Mesenchymal stem cell (in vitro differentiated cells and primary cell): ENCODE measurements around the gene IL7R.

Experiments used
- DNase-seq: peaks from one replicate; pipeline ENCODE4 v3.0.0-alpha.2; 2013
- H2AFZ ChIP-seq: one replicate; pipeline ENCODE4 v1.6.1; 2013; ENCODE audit warnings: low read depth, mild to moderate bottlenecking, control low read depth, inconsistent platforms, low read length, moderate library complexity
- H2AK5ac ChIP-seq: 2 replicates; pipeline ENCODE4 v1.6.1; 2013; ENCODE audit warnings: low read length, moderate library complexity, mild to moderate bottlenecking, inconsistent platforms; ENCODE audit not compliant: severe bottlenecking
- H2BK120ac ChIP-seq: one replicate; pipeline ENCODE4 v1.6.1; 2013; ENCODE audit warnings: low read depth, mild to moderate bottlenecking, inconsistent platforms, low read length, moderate library complexity
- H2BK12ac ChIP-seq, 2 experiments: one replicate each; pipeline ENCODE4 v1.6.1; 2013; ENCODE audit warnings: inconsistent platforms in 2 of 2, low read length in 2 of 2, mild to moderate bottlenecking in 2 of 2, moderate library complexity in 2 of 2, control low read depth in 1 of 2
- H2BK15ac ChIP-seq: one replicate; pipeline ENCODE4 v1.6.1; 2013; ENCODE audit warnings: mild to moderate bottlenecking, low read depth, inconsistent platforms; ENCODE audit not compliant: poor library complexity, severe bottlenecking
- H2BK5ac ChIP-seq: 2 replicates; pipeline ENCODE4 v1.6.1; 2013; ENCODE audit warnings: low read depth, mild to moderate bottlenecking, low read length, control low read depth, inconsistent platforms; ENCODE audit not compliant: poor library complexity, severe bottlenecking
- H3K14ac ChIP-seq, 2 experiments: one replicate each; pipeline ENCODE4 v1.6.1; 2013; ENCODE audit warnings: inconsistent platforms in 2 of 2, low read length in 2 of 2, control low read depth in 1 of 2, mild to moderate bottlenecking in 1 of 2, moderate library complexity in 1 of 2
- H3K18ac ChIP-seq, 2 experiments: one replicate each; pipeline ENCODE4 v1.6.1; 2013; ENCODE audit warnings: inconsistent platforms in 2 of 2, low read length in 2 of 2, control low read depth in 1 of 2, low read depth in 1 of 2, mild to moderate bottlenecking in 1 of 2
- H3K23ac ChIP-seq, 2 experiments: one replicate each; pipeline ENCODE4 v1.6.1; 2013; ENCODE audit warnings: inconsistent platforms in 2 of 2, low read length in 2 of 2, mild to moderate bottlenecking in 2 of 2, moderate library complexity in 2 of 2, control low read depth in 1 of 2
- H3K27ac ChIP-seq: 2 replicates; pipeline ENCODE4 v1.5.1; 2013; ENCODE audit warnings: mild to moderate bottlenecking, moderate library complexity, low read length, control low read depth, inconsistent platforms; ENCODE audit not compliant: poor library complexity, severe bottlenecking
- H3K27me3 ChIP-seq, 2 experiments: 2 replicates each; pipeline versions ENCODE4 v1.6.1 to v1.7.0; 2013; ENCODE audit warnings: low read length in 2 of 2, mild to moderate bottlenecking in 2 of 2, moderate library complexity in 2 of 2, control low read depth in 1 of 2, inconsistent platforms in 1 of 2; ENCODE audit not compliant: control insufficient read depth in 1 of 2, insufficient read depth in 1 of 2
- H3K36me3 ChIP-seq, 2 experiments: 2 replicates each; pipeline versions ENCODE4 v1.6.1 to v1.7.0; 2013; ENCODE audit warnings: low read length in 2 of 2, control low read depth in 1 of 2, inconsistent platforms in 1 of 2, low read depth in 1 of 2, mild to moderate bottlenecking in 1 of 2; ENCODE audit not compliant: insufficient read depth in 2 of 2, control insufficient read depth in 1 of 2
- H3K4ac ChIP-seq, 2 experiments: one replicate each; pipeline ENCODE4 v1.6.1; 2013; ENCODE audit warnings: inconsistent platforms in 2 of 2, low read length in 2 of 2, mild to moderate bottlenecking in 2 of 2, moderate library complexity in 2 of 2, control low read depth in 1 of 2, low read depth in 1 of 2
- H3K4me1 ChIP-seq: 2 replicates; pipeline ENCODE4 v1.6.1; 2013; ENCODE audit warnings: low read depth, low read length, control low read depth; ENCODE audit not compliant: control insufficient read depth, insufficient read depth
- H3K4me2 ChIP-seq: 2 replicates; pipeline ENCODE4 v1.6.1; 2013; ENCODE audit warnings: low read length, mild to moderate bottlenecking, inconsistent platforms; ENCODE audit not compliant: poor library complexity, severe bottlenecking
- H3K4me3 ChIP-seq, 2 experiments: 2 replicates each; pipeline versions ENCODE4 v1.5.1 to v1.7.0; 2013; ENCODE audit warnings: low read length in 2 of 2, mild to moderate bottlenecking in 2 of 2, control low read depth in 1 of 2, low read depth in 1 of 2; ENCODE audit not compliant: insufficient read depth in 1 of 2
- H3K79me1 ChIP-seq: replicated peaks from 2 replicates; pipeline ENCODE4 v1.6.1; 2013; ENCODE audit warnings: mild to moderate bottlenecking, control low read depth, low read length, inconsistent platforms; ENCODE audit not compliant: poor library complexity, severe bottlenecking
- H3K9ac ChIP-seq: 2 replicates; pipeline ENCODE4 v1.7.0; 2013; ENCODE audit warnings: mild to moderate bottlenecking, low read length, moderate library complexity
- H3K9me3 ChIP-seq: 2 replicates; pipeline ENCODE4 v1.7.0; 2013; ENCODE audit warnings: mild to moderate bottlenecking, low read length; ENCODE audit not compliant: control insufficient read depth
- H4K8ac ChIP-seq: one replicate; pipeline ENCODE4 v1.6.1; 2013; ENCODE audit warnings: inconsistent platforms, mild to moderate bottlenecking, low read length, moderate library complexity
- H4K91ac ChIP-seq: one replicate; pipeline ENCODE4 v1.6.1; 2013; ENCODE audit warnings: mild to moderate bottlenecking, low read length, inconsistent platforms
- WGBS: methylation state at CpG from one replicate; pipeline ENCODE4 v1.1.7; 2013; ENCODE audit warnings: mixed read lengths; 5-methylcytosine and 5-hydroxymethylcytosine counted together

IL7R gene

DNA sequence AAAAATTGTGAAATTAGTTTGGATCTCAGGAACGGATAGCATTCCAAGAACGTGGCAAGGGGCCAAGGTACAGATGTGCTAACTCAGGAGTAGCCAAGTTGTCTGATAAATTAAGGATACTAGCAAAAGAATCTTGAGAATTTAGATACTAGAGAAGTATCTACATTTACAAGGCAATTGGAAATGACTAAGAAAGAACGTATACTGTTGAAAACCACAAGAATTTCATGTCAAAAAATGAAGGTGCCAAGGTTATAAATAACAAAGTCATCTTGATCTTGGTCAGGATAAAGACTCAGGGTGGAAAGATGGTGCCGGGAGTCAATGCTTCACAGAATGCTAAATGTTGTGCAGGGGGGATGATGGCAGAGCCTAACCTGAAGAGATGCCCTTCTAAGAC is 62.5 kb downstream of the IL7R start:
- no peak overlapping the region for H3K4me2 ChIP-seq
- WGBS, result 9% methylated on average over 2 of the region's 4 CpGs
- H4K91ac ChIP-seq, result no peak overlapping the region
- H2BK12ac ChIP-seq, result no peak overlapping the region
- H3K9ac ChIP-seq, result no peak overlapping the region
- no peak overlapping the region for H3K4ac ChIP-seq
- H3K27me3 ChIP-seq, result peaks cover 6 to 8% of the 10 kb centered on the region in 2 experiments
- no peak overlapping the region for H2BK120ac ChIP-seq
- no peak overlapping the region for H3K4me3 ChIP-seq
- no peak overlapping the region for H2BK5ac ChIP-seq
- no peaks in the 10 kb centered on the region for H3K36me3 ChIP-seq
- DNase-seq, result peak; percentile 37
- H3K23ac ChIP-seq, result no peak overlapping the region
- no peak overlapping the region for H3K18ac ChIP-seq
- no peak overlapping the region for H4K8ac ChIP-seq
- H3K9me3 ChIP-seq, result no peaks in the 10 kb centered on the region
- H3K27ac ChIP-seq, result no peak overlapping the region
- no peak overlapping the region for H2BK15ac ChIP-seq
- H2AFZ ChIP-seq, result no peak overlapping the region
- no peaks in the 10 kb centered on the region for H3K79me1 ChIP-seq
- no peak overlapping the region for H3K14ac ChIP-seq
- no peak overlapping the region for H2AK5ac ChIP-seq
- H3K4me1 ChIP-seq, result no peaks in the 10 kb centered on the region

GRCh38 chr5:35920890-35921289 is 64.2 kb downstream of the IL7R start:
- Histone ChIP-seq H2BK120ac (no peak overlapping the region), H3K36me3 (no peaks in the 10 kb centered on the region), H2BK5ac (no peak overlapping the region), H3K4ac (no peak overlapping the region), H2AFZ (no peak overlapping the region), H3K79me1 (no peaks in the 10 kb centered on the region), H3K4me3 (no peak overlapping the region), H4K91ac (peak overlapping the region; percentile 48), H3K9me3 (no peaks in the 10 kb centered on the region), H3K23ac (no peak overlapping the region), H2AK5ac (no peak overlapping the region), H3K4me1 (peaks cover 4% of the 10 kb centered on the region), H2BK12ac (no peak overlapping the region), H3K9ac (no peak overlapping the region), H3K27ac (no peak overlapping the region), H3K27me3 (peaks cover 11 to 13% of the 10 kb centered on the region in 2 experiments), H3K18ac (no peak overlapping the region), H2BK15ac (no peak overlapping the region), H3K4me2 (no peak overlapping the region), H4K8ac (no peak overlapping the region), H3K14ac (no peak overlapping the region)
- WGBS, result 62% methylated on average over 11 of the region's 11 CpGs
- DNase-seq, result peak; percentile 26

DNA sequence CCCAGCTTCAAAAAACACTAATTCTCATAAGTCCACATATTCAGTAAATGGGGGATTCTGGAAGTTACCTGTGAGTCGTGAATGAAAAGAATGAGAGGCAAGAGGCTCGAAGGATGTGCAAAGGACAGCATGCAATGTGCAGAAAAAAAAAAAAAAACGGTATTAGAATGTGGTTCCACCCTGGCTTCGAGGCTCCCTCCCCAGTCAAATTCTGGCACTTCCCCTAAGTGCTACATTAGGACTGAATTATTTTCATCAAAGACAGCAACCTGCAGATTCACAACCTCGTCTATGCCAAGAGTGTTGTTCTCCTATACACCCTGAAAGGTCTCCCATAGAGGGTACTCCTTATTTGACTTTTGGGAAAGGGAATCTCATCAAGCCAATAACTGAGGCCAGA is 65.2 kb downstream of the IL7R start:
- H3K36me3 ChIP-seq, result no peaks in the 10 kb centered on the region
- H3K27me3 ChIP-seq, result peaks cover 13 to 15% of the 10 kb centered on the region in 2 experiments
- no peaks in the 10 kb centered on the region for H3K79me1 ChIP-seq
- no peak overlapping the region for H3K18ac ChIP-seq
- peaks cover 4% of the 10 kb centered on the region for H3K4me1 ChIP-seq
- DNase-seq, result no peak
- no peak overlapping the region for H3K27ac ChIP-seq
- H4K91ac ChIP-seq, result no peak overlapping the region
- no peak overlapping the region for H2BK120ac ChIP-seq
- H4K8ac ChIP-seq, result no peak overlapping the region
- no peak overlapping the region for H2BK12ac ChIP-seq
- H3K4me2 ChIP-seq, result no peak overlapping the region
- no peaks in the 10 kb centered on the region for H3K9me3 ChIP-seq
- no peak overlapping the region for H2BK15ac ChIP-seq
- no peak overlapping the region for H3K23ac ChIP-seq
- 87% methylated on average over 5 of the region's 5 CpGs for WGBS
- H2AK5ac ChIP-seq, result no peak overlapping the region
- H3K4ac ChIP-seq, result no peak overlapping the region
- H3K14ac ChIP-seq, result no peak overlapping the region
- H2BK5ac ChIP-seq, result no peak overlapping the region
- no peak overlapping the region for H3K4me3 ChIP-seq
- no peak overlapping the region for H2AFZ ChIP-seq
- no peak overlapping the region for H3K9ac ChIP-seq

GRCh38 chr5:35922468-35922867 is 65.8 kb downstream of the IL7R start:
- Histone ChIP-seq H3K14ac (no peak overlapping the region), H4K91ac (no peak overlapping the region), H3K27ac (no peak overlapping the region), H3K18ac (no peak overlapping the region), H4K8ac (no peak overlapping the region), H3K9ac (no peak overlapping the region), H3K4me1 (peaks cover 4% of the 10 kb centered on the region), H2BK5ac (no peak overlapping the region), H2BK15ac (no peak overlapping the region), H2BK12ac (no peak overlapping the region), H3K79me1 (no peaks in the 10 kb centered on the region), H3K4me3 (no peak overlapping the region), H2AK5ac (no peak overlapping the region), H3K9me3 (no peaks in the 10 kb centered on the region), H3K36me3 (no peaks in the 10 kb centered on the region), H3K4ac (no peak overlapping the region), H3K4me2 (no peak overlapping the region), H2BK120ac (no peak overlapping the region), H2AFZ (no peak overlapping the region), H3K23ac (no peak overlapping the region), H3K27me3 (peaks cover 13 to 20% of the 10 kb centered on the region in 2 experiments)
- no peak for DNase-seq
- WGBS, result 91% methylated on average over 7 of the region's 7 CpGs
